T-helper 2 cell (primary cell): ENCODE results near the gene PLA2G4F.
"Not testable (repeated sequence)": the region's sequence is repeated elsewhere in the genome, so short reads cannot be mapped to it uniquely, and the experiment has no call there.

ENCODE experiments used
- DNase-seq, 5 experiments: peaks; one replicate each; pipeline versions ENCODE4 v3.0.0 to v3.0.0-alpha.2; 2012 to 2022

The PLA2G4F gene

GRCh38 chr15:42093966-42094365, 62.5 kb downstream of the PLA2G4F start:
- DNase-seq: no peak

GRCh38 chr15:42092398-42093318, 63.8 kb downstream of the PLA2G4F start:
- DNase-seq: peak in 1 of 5 experiments; percentile 68

GRCh38 chr15:42091753-42092397, 64.6 kb downstream of the PLA2G4F start:
- not testable (repeated sequence) for DNase-seq

DNA sequence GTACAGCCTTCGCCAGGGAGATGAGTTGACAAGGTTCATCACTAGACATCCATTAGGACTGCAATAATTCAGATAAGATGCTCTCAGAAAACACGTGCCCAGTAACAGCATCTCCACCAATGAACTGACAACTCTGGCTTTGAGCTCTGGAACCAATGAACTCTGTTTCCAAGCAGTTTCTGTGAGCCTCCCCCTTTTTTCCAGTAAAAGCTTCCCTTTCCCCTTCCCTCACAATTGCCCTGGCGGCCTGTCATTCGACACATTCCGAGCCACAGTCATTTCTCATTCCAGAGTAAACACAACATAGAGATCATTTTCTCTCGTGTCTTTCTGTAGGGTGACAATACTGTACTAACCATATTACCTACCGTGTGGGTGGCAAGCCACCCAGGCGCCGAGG, 65.7 kb downstream of the PLA2G4F start:
- DNase-seq: no peak

DNA sequence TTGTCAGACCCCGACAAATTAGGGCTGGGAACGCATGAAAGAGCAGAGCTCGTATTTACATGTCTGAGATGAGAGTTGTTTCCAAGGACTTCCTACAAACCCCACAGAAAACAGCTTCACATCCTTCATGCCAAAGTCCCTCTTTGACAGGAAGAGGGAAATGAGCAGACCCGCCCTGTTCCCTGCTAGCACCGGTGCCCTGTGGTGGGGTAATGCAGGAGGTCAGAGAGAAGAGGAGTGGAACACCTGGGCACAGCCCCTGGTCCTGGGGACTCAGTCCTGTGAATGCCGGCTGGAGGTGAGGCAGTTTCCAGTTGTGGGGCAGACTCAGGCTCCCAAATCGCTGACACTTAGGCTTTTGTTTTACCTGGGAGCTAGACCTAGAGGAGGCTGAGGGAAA, 66.1 kb downstream of the PLA2G4F start:
- no peak for DNase-seq

DNA sequence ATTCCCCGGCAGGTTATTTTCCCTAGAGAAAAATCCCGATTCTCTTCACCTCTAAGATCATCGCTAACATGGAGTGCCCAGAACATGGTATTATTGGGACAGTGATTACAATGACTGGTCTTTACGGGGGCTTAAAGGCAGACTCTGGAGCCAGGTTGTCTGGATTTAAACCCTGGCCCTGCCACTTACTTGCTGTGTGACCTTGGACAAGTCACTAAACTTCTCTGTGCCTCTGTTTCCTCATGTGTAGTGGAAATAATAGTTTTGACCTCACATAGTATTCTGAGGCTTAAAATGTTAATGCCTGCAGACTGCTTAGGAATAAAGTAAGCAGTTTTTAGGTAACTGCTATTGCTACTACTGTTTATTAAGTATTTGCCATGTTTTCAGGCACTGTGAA, 66.5 kb downstream of the PLA2G4F start:
- DNase-seq: no peak
